B cell (primary cell): ENCODE measurements around the gene STIM1. TPM values are rescaled to one million over a fixed set of nuclear protein-coding genes. Genes with fewer than 3 reads are reported as not detected.
A peak's percentile ranks its signal among the peaks of the same experiment; 100 is the strongest.

ENCODE experiments used
- ATAC-seq: fragments of 200-7000 bp; cut with Tn5 transposase; one replicate; pipeline ENCODE4 v1.10.0; 2021; ENCODE audit warnings: low read depth, mild to moderate bottlenecking, moderate number of reproducible peaks, moderate library complexity
- CTCF ChIA-PET: fragments of 350-600 bp; sonication (Branson Sonifier 250); formaldehyde crosslinking; loops from one replicate; lab custom pipeline; 2021; ENCODE audit warnings: antibody characterized with exemption, inconsistent platforms; lab: Charles Lee
- POLR2A ChIA-PET: fragments of 350-600 bp; sonication (Branson Sonifier 250); formaldehyde crosslinking; loops from one replicate; lab custom pipeline; 2021; ENCODE audit warnings: antibody characterized with exemption; lab: Charles Lee
- DNase-seq: peaks from one replicate; pipeline ENCODE4 v3.0.0; 2013
- H2AFZ ChIP-seq: 2 replicates; pipeline ENCODE4 v1.6.1; 2012; ENCODE audit warnings: mild to moderate bottlenecking, low read depth, low read length; ENCODE audit not compliant: insufficient read depth, poor library complexity, severe bottlenecking
- H3K27ac ChIP-seq, 2 donors: 1 replicate in 1 of 2; 2 replicates in 1 of 2; pipeline ENCODE4 v1.5.1; 2012 to 2013; ENCODE audit warnings: low read length in 2 of 2, mild to moderate bottlenecking in 2 of 2, moderate library complexity in 1 of 2
- H3K27me3 ChIP-seq, 4 experiments: fragments of 200-600 bp in 1 of 4; sonication (generic) in 1 of 4; replicated peaks in 1 of 4; 1 replicate in 2 of 4; 2 replicates in 2 of 4; pipeline versions ENCODE4 v1.6.1 to v1.7.0; 2013 to 2016; ENCODE audit warnings: low read length in 3 of 4, mild to moderate bottlenecking in 2 of 4, mixed read lengths in 1 of 4, moderate library complexity in 1 of 4; ENCODE audit not compliant: insufficient read depth in 4 of 4, control insufficient read depth in 3 of 4; ENCODE audit errors: control extremely low read depth in 1 of 4
- H3K36me3 ChIP-seq, 2 experiments: replicated peaks in 1 of 2; 1 replicate in 1 of 2; 2 replicates in 1 of 2; pipeline versions ENCODE4 v1.6.1 to v1.7.1; 2013; ENCODE audit warnings: low read length in 1 of 2; ENCODE audit not compliant: insufficient read depth in 2 of 2, control insufficient read depth in 1 of 2; ENCODE audit errors: control extremely low read depth in 1 of 2, extremely low read depth in 1 of 2
- H3K4me1 ChIP-seq, 2 donors: fragments of 200-600 bp in 1 of 2; sonication (generic) in 1 of 2; 1 replicate in 1 of 2; 2 replicates in 1 of 2; pipeline versions ENCODE4 v1.5.1 to v1.6.1; 2013 to 2017; ENCODE audit warnings: low read length in 2 of 2; ENCODE audit not compliant: control insufficient read depth in 2 of 2, insufficient read depth in 2 of 2
- H3K4me2 ChIP-seq: replicated peaks from 2 replicates; pipeline ENCODE3; 2012; ENCODE audit warnings: mild to moderate bottlenecking, low read depth, low read length; ENCODE audit not compliant: poor library complexity, severe bottlenecking
- H3K4me3 ChIP-seq, 5 experiments: fragments of 200-600 bp in 1 of 5; sonication (generic) in 1 of 5; 1 replicate in 3 of 5; 2 replicates in 2 of 5; pipeline versions ENCODE4 v1.5.1 to v1.7.0; 2011 to 2016; ENCODE audit warnings: low read length in 4 of 5, mild to moderate bottlenecking in 4 of 5, low read depth in 2 of 5, control low read depth in 1 of 5, moderate library complexity in 1 of 5; ENCODE audit not compliant: insufficient read depth in 1 of 5; ENCODE audit errors: control extremely low read depth in 1 of 5, extremely low read depth in 1 of 5
- H3K79me2 ChIP-seq: fragments of 200-600 bp; sonication (generic); one replicate; pipeline ENCODE4 v1.6.0; 2016; ENCODE audit warnings: low read length; ENCODE audit not compliant: control insufficient read depth, insufficient read depth
- H3K9ac ChIP-seq: fragments of 200-600 bp; sonication (generic); 2 replicates; pipeline ENCODE4 v1.6.1; 2017; ENCODE audit warnings: mild to moderate bottlenecking, low read length, moderate library complexity
- H3K9me3 ChIP-seq, 3 donors: one replicate each; pipeline versions ENCODE4 v1.6.1 to v1.7.1; 2013; ENCODE audit warnings: low read length in 2 of 3; ENCODE audit not compliant: control insufficient read depth in 2 of 3, insufficient read depth in 1 of 3; ENCODE audit errors: control extremely low read depth in 1 of 3
- H4K20me1 ChIP-seq: 2 replicates; pipeline ENCODE4 v1.6.0; 2012; ENCODE audit warnings: mild to moderate bottlenecking, low read length; ENCODE audit not compliant: insufficient read depth, control insufficient read depth, poor library complexity, severe bottlenecking
- H3K27ac Mint-ChIP-seq: one replicate; pipeline ENCODE4 v1.8.0; 2021; ENCODE audit warnings: mixed read lengths
- H3K27me3 Mint-ChIP-seq: one replicate; pipeline ENCODE4 v1.8.0; 2021; ENCODE audit warnings: mixed read lengths
- H3K4me1 Mint-ChIP-seq: one replicate; pipeline ENCODE4 v1.8.0; 2021; ENCODE audit warnings: mixed read lengths
- H3K4me3 Mint-ChIP-seq: one replicate; pipeline ENCODE4 v1.8.0; 2021; ENCODE audit warnings: mixed read lengths
- H3K9me3 Mint-ChIP-seq: one replicate; pipeline ENCODE4 v1.8.0; 2022; ENCODE audit warnings: mixed read lengths; ENCODE audit not compliant: insufficient read depth
- CTCF ChIP-seq: fragments of 200-600 bp; IDR thresholded peaks from one replicate; pipeline ENCODE4 v1.8.0; 2022; ENCODE audit warnings: antibody characterized with exemption, mild to moderate bottlenecking
- EZH2 ChIP-seq: IDR thresholded peaks from 2 replicates; pipeline ENCODE4 v1.6.1; 2012; ENCODE audit warnings: borderline replicate concordance, low read depth, mild to moderate bottlenecking, moderate library complexity, low read length; ENCODE audit not compliant: insufficient read depth, poor library complexity, severe bottlenecking
- WGBS: methylation state at CpG from one replicate; pipeline ENCODE4 v1.1.5; 2013; ENCODE audit warnings: missing lambda C conversion rate; ENCODE audit not compliant: insufficient coverage; 5-methylcytosine and 5-hydroxymethylcytosine counted together
- intact Hi-C: fragments of 100-400 bp; cut with micrococcal nuclease; formaldehyde crosslinking; loops from one replicate; pipeline ENCODE4 v1.10.0; 2022
- polyA plus RNA-seq: library from polyadenylated mRNA; depleted of rRNA; stranded (reverse); fragments of >200 nt; gene quantifications from 2 replicates; pipeline ENCODE4 v1.2.3, GENCODE V29; 2012
- total RNA-seq, 2 donors: library from RNA; stranded (reverse); fragments of 120-200 nt in 1 of 2; gene quantifications; 1 replicate in 1 of 2; 2 replicates in 1 of 2; pipeline versions ENCODE4 v1.2.3 to v1.2.4, GENCODE V29; 2013 to 2022

STIM1 gene
- total and polyA plus RNA-seq, 2 donors (not counting 1 experiment from before 2014, with no cell fraction given): 59.4 to 76.7 TPM

- peaks cover 90% of the 10 kb centered on the region for H3K4me1 Mint-ChIP-seq
- Histone ChIP-seq H3K4me2 (peak overlapping the region; percentile 55), H3K9me3 (peaks cover 0 to 2% (median 2%) of the 10 kb centered on the region in 3 donors), H3K36me3 (peaks cover 0 to 5% of the 10 kb centered on the region in 2 experiments), H3K27ac (peak overlapping the region in 1 of 2 donors; percentile 38), H3K27me3 (no peaks in the 10 kb centered on the region), H2AFZ (no peak overlapping the region), H3K9ac (peak overlapping the region; percentile 15), H3K4me1 (peaks cover 78 to 80% of the 10 kb centered on the region in 2 donors), H4K20me1 (peaks cover 6% of the 10 kb centered on the region), H3K4me3 (peak overlapping the region in 1 of 5 experiments; percentile 20), H3K79me2 (peaks cover 93% of the 10 kb centered on the region)
- 0% methylated on average over 2 of the region's 2 CpGs for WGBS
- peak overlapping the region; percentile 22 for H3K27ac Mint-ChIP-seq
- H3K27me3 Mint-ChIP-seq: no peaks in the 10 kb centered on the region
- ChIA-PET POLR2A (interaction anchor here (0.6 to 1.0 kb wide), 2 partner anchors 23 to 44 kb away, joined by 3 to 5 read pairs; no protein-coding TSS in a partner anchor), CTCF (interaction anchor here (0.8 to 1.5 kb wide), 4 partner anchors 18 to 99 kb away, joined by 3 to 7 read pairs (median 4); partner anchors contain the start of gene STIM1)
- H3K4me3 Mint-ChIP-seq: peak overlapping the region; percentile 37
- H3K9me3 Mint-ChIP-seq: no peaks in the 10 kb centered on the region
- intact Hi-C loops: loop anchor here (1.0 to 10.0 kb wide), 4 partner anchors 9 to 108 kb away; no protein-coding TSS in a partner anchor
- TF ChIP-seq EZH2 (no peak), CTCF (no peak)
- peak; percentile 77 for ATAC-seq
- DNase-seq: peak; percentile 69
Observed at GRCh38 chr11:3949125-3949524, 93.7 kb downstream of the STIM1 start.

GRCh38 chr11:3950996-3951660 lies 95.7 kb downstream of the STIM1 start:
- POLR2A ChIA-PET: no interaction called here
- CTCF ChIA-PET: interaction anchor here (1.0 to 3.7 kb wide), 3 partner anchors 56 to 122 kb away, joined by 3 to 19 read pairs (median 4); no protein-coding TSS in a partner anchor
- H3K9ac ChIP-seq: no peak overlapping the region
- H3K4me3 Mint-ChIP-seq: peak overlapping the region; percentile 26
- H3K9me3 Mint-ChIP-seq: no peaks in the 10 kb centered on the region
- peaks cover 76 to 85% of the 10 kb centered on the region in 2 donors for H3K4me1 ChIP-seq
- H3K27me3 Mint-ChIP-seq: no peaks in the 10 kb centered on the region
- no peak overlapping the region for H2AFZ ChIP-seq
- H3K36me3 ChIP-seq: peaks cover under 1 to 2% of the 10 kb centered on the region in 2 experiments
- H3K4me3 ChIP-seq: no peak overlapping the region
- ATAC-seq (no peak), DNase-seq (no peak)
- H4K20me1 ChIP-seq: peaks cover 12% of the 10 kb centered on the region
- no peaks in the 10 kb centered on the region for H3K27me3 ChIP-seq
- TF ChIP-seq EZH2 (no peak), CTCF (no peak)
- peak overlapping the region; percentile 55 for H3K4me2 ChIP-seq
- intact Hi-C loops: no loop called here
- no peaks in the 10 kb centered on the region for H3K9me3 ChIP-seq
- peaks cover 93% of the 10 kb centered on the region for H3K4me1 Mint-ChIP-seq
- H3K79me2 ChIP-seq: peaks cover 95% of the 10 kb centered on the region
- WGBS: 79% methylated on average over 2 of the region's 4 CpGs
- H3K27ac Mint-ChIP-seq: peak overlapping the region; percentile 58
- H3K27ac ChIP-seq: no peak overlapping the region
